Fibroblast of villous mesenchyme (primary cell): ENCODE measurements around the gene DSG2. TPM values are rescaled to one million over a fixed set of nuclear protein-coding genes. Genes with fewer than 3 reads are reported as not detected.

ENCODE experiments used
- DNase-seq: peaks from one replicate; pipeline ENCODE4 v3.0.0-alpha.2; 2010; ENCODE audit warnings: low read depth
- H3K4me3 ChIP-seq: 2 replicates; pipeline ENCODE4 v1.5.1; 2011; ENCODE audit warnings: low read depth, mild to moderate bottlenecking, low read length
- CTCF ChIP-seq: IDR thresholded peaks from 2 replicates; pipeline ENCODE4 v1.5.1; 2012; ENCODE audit warnings: low read depth, mild to moderate bottlenecking, low read length; ENCODE audit not compliant: insufficient read depth
- total RNA-seq: library from RNA; depleted of rRNA; stranded (reverse); fragments of >200 nt; gene quantifications from 2 replicates; pipeline ENCODE4 v1.2.3, GENCODE V29; 2012

DSG2 gene
- total RNA-seq, 1 donor, result 2.6 TPM

- no peak for DNase-seq
- no peak overlapping the region for H3K4me3 ChIP-seq
- TF ChIP-seq CTCF, result no peak
These were observed 15.9 kb upstream of the DSG2 start for GRCh38 chr18:31482051-31482450.

- no peak overlapping the region for H3K4me3 ChIP-seq
- DNase-seq, result no peak
- no peak for TF ChIP-seq CTCF
These were observed 14.6 kb upstream of the DSG2 start for GRCh38 chr18:31483396-31483795.

GRCh38 chr18:31484461-31484860, 13.5 kb upstream of the DSG2 start:
- DNase-seq, result no peak

GRCh38 chr18:31486165-31486564, 11.8 kb upstream of the DSG2 start:
- H3K4me3 ChIP-seq, result no peak overlapping the region
- TF ChIP-seq CTCF, result no peak
- DNase-seq, result peak; percentile 66

More at GRCh38 chr18:31484461-31484860, 13.5 kb upstream of the DSG2 start:
- TF ChIP-seq CTCF, result no peak
- H3K4me3 ChIP-seq, result no peak overlapping the region

- peak; percentile 62 for DNase-seq
- H3K4me3 ChIP-seq, result no peak overlapping the region
- TF ChIP-seq CTCF, result no peak
These were observed 10.5 kb upstream of the DSG2 start for GRCh38 chr18:31487246-31488015.

- H3K4me3 ChIP-seq, result no peak overlapping the region
- DNase-seq, result no peak
- no peak for TF ChIP-seq CTCF
These were observed 8.7 kb upstream of the DSG2 start for GRCh38 chr18:31489311-31489710.

- no peak for TF ChIP-seq CTCF
- no peak overlapping the region for H3K4me3 ChIP-seq
- no peak for DNase-seq
These were observed 7.6 kb upstream of the DSG2 start for GRCh38 chr18:31490387-31490786.
